HG03469 (cell line): Measurements from ENCODE around the gene CTBP2.
"Not testable (repeated sequence)": the region's sequence is repeated elsewhere in the genome, so short reads cannot be mapped to it uniquely, and the experiment has no call there.

Experiments used
- ATAC-seq: cut with Tn5 transposase; IDR thresholded peaks from one replicate; pipeline ENCODE4 v1.9.1; 2021; ENCODE audit warnings: mild to moderate bottlenecking, moderate library complexity, moderate number of reproducible peaks; ENCODE audit not compliant: unreplicated experiment

CTBP2 gene

GRCh38 chr10:125187238-125188194, 27.2 kb upstream of the CTBP2 start:
- no peak for ATAC-seq

- ATAC-seq, result no peak
Observed at GRCh38 chr10:125186431-125187170, 26.2 kb upstream of the CTBP2 start.

DNA sequence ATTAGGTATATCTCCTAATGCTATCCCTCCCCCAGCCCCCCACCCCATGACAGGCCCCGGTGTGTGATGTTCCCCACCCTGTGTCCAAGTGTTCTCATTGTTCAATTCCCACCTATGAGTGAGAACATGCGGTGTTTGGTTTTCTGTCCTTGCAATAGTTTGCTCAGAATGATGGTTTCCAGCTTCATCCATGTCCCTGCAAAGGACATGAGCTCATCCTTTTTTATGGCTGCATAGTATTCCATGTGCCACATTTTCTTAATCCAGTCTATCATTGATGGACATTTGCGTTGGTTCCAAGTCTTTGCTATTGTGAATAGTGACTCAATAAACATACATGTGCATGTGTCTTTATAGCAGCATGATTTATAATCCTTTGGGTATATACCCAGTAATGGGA, 18.7 kb upstream of the CTBP2 start:
- ATAC-seq, result not testable (repeated sequence)

GRCh38 chr10:125177641-125178640, 17.6 kb upstream of the CTBP2 start:
- no peak for ATAC-seq

GRCh38 chr10:125175807-125176206, 15.4 kb upstream of the CTBP2 start:
- no peak for ATAC-seq

GRCh38 chr10:125174360-125174759, 14.0 kb upstream of the CTBP2 start:
- no peak for ATAC-seq

GRCh38 chr10:125172694-125173093, 12.3 kb upstream of the CTBP2 start:
- no peak for ATAC-seq

GRCh38 chr10:125171402-125172306, 11.3 kb upstream of the CTBP2 start:
- no peak for ATAC-seq

GRCh38 chr10:125169915-125170314, 9.6 kb upstream of the CTBP2 start:
- no peak for ATAC-seq

DNA sequence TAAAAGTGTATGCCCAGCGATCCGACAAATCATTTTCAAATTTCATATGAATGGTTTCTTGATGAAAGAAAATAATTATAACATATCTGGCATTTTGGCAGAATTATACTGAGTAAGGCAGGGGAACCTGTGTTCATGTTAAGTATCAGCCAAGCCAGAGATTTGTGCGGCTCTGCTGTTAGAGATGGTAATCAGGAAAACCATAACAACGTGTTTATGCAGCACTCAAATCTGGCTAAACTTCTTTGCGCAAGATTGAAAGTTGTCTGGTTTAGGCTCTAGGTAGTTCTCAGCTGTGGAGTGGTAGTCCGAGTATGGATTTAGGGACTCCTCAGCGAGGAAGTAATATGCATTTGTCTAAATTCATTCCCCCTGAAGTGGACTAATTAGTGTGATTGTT, 8.9 kb upstream of the CTBP2 start:
- ATAC-seq, result no peak

- ATAC-seq, result no peak
Observed at GRCh38 chr10:125166658-125167057, 6.3 kb upstream of the CTBP2 start.

DNA sequence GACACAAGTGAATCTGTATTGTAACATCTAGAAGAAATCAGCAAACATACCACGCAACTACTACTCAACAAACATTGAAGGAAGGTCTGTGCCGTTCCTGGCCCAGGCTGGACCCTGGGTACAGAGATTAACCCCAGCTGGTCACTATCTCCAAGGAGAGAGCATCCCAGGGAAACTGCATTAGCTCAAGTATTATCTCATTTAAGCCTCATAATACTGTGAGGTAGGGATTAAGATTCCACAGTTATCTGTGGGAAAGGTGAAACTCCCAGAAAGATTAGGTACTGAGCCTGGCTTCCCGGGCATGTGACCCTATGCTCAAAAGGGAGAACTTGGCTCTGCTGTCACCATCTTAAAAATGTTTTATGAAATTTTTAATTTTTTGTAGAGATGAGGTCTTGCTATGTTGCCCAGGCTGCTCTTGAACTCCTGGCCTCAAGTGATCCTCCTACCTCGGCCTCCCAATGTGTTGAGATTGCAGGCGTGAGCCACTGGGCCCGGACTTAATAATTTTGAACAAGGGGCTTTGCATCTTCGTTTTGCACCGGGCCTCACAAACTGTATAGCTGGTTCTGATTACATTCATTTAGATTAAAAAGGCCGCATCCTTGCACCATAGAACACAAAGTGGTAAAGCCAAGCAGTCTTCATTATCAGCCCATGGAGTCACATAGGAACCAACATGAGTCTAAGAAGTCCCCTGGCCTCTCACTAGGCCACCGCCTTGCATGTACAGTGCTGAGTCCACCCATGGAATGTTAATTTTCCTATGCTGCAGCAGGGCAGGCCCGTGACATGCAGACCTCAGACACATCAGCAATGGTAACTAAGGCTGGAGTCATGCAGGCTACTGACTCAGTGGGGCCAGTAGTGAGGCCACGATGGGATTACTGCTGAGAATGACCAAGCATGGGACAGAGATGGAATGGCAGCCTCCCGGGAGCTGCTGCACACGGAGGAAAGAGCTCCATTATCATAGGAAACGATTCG, 5.5 kb upstream of the CTBP2 start:
- no peak for ATAC-seq

- ATAC-seq, result no peak
Observed at GRCh38 chr10:125164421-125164820, 4.1 kb upstream of the CTBP2 start.

DNA sequence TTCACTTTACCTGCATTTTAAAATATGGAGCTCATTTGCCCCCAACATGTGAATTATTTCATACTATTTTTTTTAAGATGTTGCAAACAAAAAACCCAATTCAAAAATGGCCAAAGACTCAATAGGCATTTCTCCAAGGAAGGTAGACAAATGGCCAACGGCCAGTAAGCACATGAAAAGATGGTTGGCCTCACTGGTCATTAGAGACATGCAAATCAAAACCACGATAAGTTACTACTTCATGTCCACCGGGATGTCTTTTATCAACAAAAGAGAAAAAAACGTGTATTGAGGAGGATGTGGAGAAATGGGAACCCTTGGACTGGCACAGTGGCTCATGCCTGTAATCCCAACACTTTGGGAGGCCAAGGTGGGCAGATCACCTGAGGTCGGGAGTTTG, 3.4 kb upstream of the CTBP2 start:
- ATAC-seq, result no peak

DNA sequence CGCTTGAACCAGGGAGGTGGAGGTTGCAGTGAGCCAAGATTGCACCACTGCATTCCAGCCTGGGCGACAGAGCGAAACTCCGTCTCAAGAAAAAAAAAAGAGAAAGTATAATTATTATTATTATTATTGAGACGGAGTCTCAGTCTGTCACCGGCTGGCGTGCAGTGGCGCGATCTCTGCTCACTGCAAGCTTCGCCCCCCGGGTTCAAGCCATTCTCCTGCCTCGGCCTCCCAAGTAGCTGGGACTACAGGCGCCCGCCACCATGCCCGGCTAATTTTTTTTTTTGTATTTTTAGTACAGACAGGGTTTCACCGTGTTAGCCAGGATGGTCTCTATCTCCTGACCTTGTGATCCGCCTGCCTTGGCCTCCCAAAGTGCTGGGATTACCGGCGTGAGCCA, 2.9 kb upstream of the CTBP2 start:
- not testable (repeated sequence) for ATAC-seq

- no peak for ATAC-seq
Observed at GRCh38 chr10:125162120-125162931, 2.0 kb upstream of the CTBP2 start.

DNA sequence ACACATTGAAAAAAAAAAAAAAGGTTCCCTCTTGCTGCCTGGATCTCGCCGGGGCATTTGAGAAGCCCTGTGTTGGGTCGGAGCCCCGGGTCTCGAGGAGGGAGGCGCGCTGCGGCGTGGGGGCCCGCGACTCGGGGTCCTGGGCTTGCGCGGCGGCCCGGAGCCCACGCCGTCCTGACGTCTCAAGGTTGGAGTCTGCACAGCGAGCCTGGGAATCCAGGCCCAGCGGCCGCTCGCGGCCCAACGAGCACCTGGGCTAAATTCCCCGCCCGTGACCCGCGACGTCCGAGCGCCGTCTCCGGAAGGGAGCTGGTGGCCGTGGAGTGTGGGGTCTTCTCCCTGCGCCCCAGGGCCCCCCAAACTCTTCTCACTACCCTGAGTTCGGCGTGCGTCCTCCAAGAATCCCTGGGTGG, 1.4 kb upstream of the CTBP2 start:
- no peak for ATAC-seq
